Stimulated activated CD4-positive, alpha-beta T cell treated with anti-CD3 and anti-CD28 coated beads, Interleukin-15, amount 100 ng/mL, for 48 hours (primary cell): ENCODE measurements around the gene IL17B.

ENCODE experiments used
- DNase-seq, 2 donors: peaks; one replicate each; pipeline ENCODE4 v3.0.0-alpha.2; 2020; ENCODE audit warnings: low read depth in 2 of 2

Gene IL17B

GRCh38 chr5:149379177-149379761 is at the start of gene IL17B:
IL17B (minus strand) TSS chr5:149379292; CDS start chr5:149379225, 67 bp downstream.
- no peak for DNase-seq

GRCh38 chr5:149428032-149428431 is 48.9 kb upstream of the IL17B start:
- no peak for DNase-seq

GRCh38 chr5:149427374-149427773 is 48.3 kb upstream of the IL17B start:
- DNase-seq: no peak

- no peak for DNase-seq
Measured at GRCh38 chr5:149426931-149427330, 47.8 kb upstream of the IL17B start.

GRCh38 chr5:149425729-149426128 is 46.6 kb upstream of the IL17B start:
- no peak for DNase-seq

- no peak for DNase-seq
Measured at GRCh38 chr5:149424371-149425315, 45.6 kb upstream of the IL17B start.

GRCh38 chr5:149423794-149424268 is 44.7 kb upstream of the IL17B start:
- no peak for DNase-seq

GRCh38 chr5:149423049-149423793 is 44.1 kb upstream of the IL17B start:
- no peak for DNase-seq

GRCh38 chr5:149422366-149423048 is 43.4 kb upstream of the IL17B start:
- DNase-seq: no peak

- DNase-seq: no peak
Measured at GRCh38 chr5:149421834-149422233, 42.7 kb upstream of the IL17B start.

GRCh38 chr5:149421372-149421685 is 42.2 kb upstream of the IL17B start:
- DNase-seq: no peak

- no peak for DNase-seq
Measured at GRCh38 chr5:149420545-149421371, 41.7 kb upstream of the IL17B start.

- DNase-seq: no peak
Measured at GRCh38 chr5:149419859-149420544, 40.9 kb upstream of the IL17B start.

- no peak for DNase-seq
Measured at GRCh38 chr5:149419532-149419858, 40.4 kb upstream of the IL17B start.

GRCh38 chr5:149418910-149419531 is 39.9 kb upstream of the IL17B start:
- no peak for DNase-seq

- no peak for DNase-seq
Measured at GRCh38 chr5:149417711-149418368, 38.7 kb upstream of the IL17B start.

- no peak for DNase-seq
Measured at GRCh38 chr5:149416987-149417710, 38.1 kb upstream of the IL17B start.

GRCh38 chr5:149415066-149415967 is 36.2 kb upstream of the IL17B start:
- no peak for DNase-seq
